GF-D8 (cell line): Measurements from ENCODE around the gene ZFAND2B.
A peak's percentile ranks its signal among the peaks of the same experiment; 100 is the strongest.

Experiments used
- DNase-seq: peaks from one replicate; lab custom pipeline; 2025; lab: John Stamatoyannopoulos, UW

ZFAND2B gene

GRCh38 chr2:219220652-219221402, 14.2 kb downstream of the ZFAND2B start:
- no peak for DNase-seq

GRCh38 chr2:219221957-219222518, 15.5 kb downstream of the ZFAND2B start:
- DNase-seq: no peak

GRCh38 chr2:219223831-219224610, 17.4 kb downstream of the ZFAND2B start:
- DNase-seq: no peak

- peak; percentile 84 for DNase-seq
Measured at GRCh38 chr2:219225350-219225749, 18.8 kb downstream of the ZFAND2B start.

DNA sequence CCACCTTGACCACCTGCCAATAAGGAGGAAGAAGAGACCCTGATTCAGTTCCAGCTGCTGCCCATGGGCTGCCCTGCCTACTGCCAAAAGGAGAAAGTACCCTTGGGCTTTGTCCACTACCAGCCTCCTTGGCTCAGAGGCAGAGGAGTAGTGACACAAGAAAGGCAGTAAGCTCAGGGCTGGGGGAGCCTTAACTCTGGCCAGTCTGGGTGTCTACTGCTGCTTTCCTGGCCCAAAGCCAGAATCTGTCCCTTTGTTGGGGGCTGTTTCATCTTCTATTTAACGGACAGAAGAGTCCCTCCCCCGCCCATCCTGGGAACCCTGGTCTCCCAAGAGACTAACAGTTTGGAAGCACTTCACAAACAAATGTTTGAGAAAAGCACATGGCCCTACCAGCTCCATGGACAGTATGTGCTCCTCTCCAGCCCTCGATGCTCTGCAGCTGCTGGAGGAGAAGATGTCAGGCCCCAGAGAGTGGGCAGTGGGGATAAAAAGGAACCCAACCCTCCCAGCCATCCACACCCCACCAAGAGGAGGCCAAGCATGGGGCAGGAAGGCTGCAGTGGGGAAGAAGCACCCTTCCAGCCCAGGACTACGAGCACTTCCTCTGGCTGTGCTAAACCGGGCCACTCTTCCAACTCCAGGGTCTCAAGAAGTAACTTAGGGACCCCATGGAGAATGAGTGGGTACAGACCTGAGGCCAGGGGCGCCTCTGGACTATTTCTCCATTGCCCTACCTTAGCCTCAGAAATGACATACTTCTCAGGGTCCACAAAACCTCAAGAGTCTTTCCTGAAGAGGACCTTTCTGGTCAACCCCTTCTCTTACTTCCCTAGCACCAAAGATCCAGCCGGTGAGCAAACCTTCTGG, 21.7 kb downstream of the ZFAND2B start:
- no peak for DNase-seq

DNA sequence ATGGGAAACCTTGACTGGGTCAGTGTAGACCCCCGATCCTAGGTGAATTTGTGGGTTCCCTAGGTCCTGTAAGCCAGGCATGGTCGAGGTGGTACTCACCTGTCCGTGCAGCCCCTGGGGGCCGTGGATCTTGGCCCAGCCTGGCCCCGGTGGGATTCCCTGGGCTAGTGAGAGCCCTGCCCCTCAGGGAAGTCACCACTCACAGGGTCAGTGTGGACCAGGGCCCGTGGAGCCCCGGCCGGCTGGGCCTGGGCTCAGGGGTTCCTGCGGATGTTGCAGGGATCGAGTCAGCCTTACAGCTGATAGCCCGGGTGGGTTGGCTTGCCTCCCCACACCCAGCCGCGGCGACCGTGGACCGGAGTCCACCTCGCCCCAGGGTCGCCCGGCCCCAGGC, 22.3 kb downstream of the ZFAND2B start:
- no peak for DNase-seq

DNA sequence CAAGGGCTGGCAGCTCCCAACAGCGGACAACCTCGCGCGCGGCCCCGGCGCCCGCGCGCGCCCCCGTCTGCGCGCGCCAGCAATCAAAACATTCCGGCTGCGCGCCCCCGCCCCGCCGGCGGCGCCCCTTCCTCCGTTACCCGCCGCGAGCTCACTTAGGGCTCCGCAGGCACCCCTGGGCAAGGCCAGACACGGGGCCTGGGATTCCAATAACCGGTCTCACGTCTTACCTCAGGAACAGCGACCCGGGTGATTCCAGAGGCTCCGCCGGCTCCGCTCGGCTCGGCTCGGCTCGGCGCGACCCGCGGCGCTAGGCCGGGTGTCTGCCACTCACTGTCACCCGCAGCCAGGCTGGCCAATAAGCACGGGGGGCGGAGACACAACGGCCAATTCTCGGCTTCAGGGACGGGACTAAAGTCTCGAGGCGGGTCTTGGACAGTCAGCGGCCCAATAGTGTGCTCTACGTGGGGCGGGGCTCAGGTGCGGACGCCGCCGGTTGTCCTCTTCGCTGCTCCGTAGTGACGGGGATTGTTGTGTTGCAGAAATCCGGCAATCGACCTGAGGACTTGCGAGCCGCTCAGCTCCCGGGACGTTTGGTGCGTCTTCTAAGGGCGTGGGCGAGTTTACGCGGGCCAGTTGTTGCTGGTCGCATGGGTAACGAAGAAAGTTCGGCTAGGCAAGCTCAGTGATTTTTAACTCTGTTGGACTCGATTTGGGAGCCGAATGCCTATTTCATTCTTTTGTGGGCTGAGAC, 22.9 kb downstream of the ZFAND2B start, which contains the start of the genes ANKZF1 and ATG9A:
TSS of gene ANKZF1 (plus strand) at position 502 of the 754 bp plus-strand sequence. CDS start 452 bp downstream, outside the sequence.
TSS of gene ATG9A (minus strand) at position 332 of the 754 bp plus-strand sequence. CDS start 1,612 bp downstream, outside the sequence.
- peak; percentile 98 for DNase-seq

- DNase-seq: no peak
Measured at GRCh38 chr2:219230059-219230540, 23.5 kb downstream of the ZFAND2B start.

- no peak for DNase-seq
Measured at GRCh38 chr2:219234331-219234730, 27.7 kb downstream of the ZFAND2B start.

DNA sequence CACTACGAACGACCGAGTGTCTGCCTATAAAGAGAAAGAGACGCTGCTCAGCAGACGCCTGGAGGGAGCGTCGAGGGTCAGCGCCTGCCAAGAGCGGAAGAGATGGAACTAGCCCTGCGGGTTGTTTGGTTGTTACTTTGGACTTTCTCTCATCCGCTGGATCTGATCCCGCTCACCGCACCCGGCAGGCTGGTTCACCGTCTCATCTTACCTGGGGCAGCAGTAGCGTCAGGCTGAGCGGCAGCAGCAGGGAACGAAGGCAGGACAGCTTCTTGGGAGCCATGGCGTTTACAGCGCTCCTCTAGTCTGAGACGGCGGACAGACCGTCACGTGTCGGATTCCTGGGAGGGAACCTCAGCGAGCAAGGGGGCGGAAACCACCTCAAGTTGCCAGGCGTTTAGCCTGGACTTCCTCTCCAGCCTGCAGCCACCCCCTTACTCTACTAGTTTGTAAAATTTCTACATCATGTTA, 36.7 kb downstream of the ZFAND2B start:
- no peak for DNase-seq

DNA sequence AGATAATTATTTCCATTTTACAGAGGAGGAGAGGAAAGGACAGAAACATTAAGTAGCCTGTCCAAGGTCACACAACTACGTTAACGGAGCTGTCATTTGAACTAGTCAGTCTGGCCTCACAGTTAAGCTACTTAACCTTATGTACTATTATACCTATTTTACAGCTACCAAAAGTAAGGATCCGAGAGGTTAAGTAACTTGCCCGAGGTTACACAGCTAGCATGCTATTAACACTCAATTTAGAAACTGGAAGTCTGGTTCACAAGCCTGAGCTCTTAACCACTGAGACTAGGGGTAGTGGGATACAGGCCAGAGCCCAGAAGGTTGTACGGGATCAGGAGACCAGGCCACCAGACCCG, 38.2 kb downstream of the ZFAND2B start:
- no peak for DNase-seq

DNA sequence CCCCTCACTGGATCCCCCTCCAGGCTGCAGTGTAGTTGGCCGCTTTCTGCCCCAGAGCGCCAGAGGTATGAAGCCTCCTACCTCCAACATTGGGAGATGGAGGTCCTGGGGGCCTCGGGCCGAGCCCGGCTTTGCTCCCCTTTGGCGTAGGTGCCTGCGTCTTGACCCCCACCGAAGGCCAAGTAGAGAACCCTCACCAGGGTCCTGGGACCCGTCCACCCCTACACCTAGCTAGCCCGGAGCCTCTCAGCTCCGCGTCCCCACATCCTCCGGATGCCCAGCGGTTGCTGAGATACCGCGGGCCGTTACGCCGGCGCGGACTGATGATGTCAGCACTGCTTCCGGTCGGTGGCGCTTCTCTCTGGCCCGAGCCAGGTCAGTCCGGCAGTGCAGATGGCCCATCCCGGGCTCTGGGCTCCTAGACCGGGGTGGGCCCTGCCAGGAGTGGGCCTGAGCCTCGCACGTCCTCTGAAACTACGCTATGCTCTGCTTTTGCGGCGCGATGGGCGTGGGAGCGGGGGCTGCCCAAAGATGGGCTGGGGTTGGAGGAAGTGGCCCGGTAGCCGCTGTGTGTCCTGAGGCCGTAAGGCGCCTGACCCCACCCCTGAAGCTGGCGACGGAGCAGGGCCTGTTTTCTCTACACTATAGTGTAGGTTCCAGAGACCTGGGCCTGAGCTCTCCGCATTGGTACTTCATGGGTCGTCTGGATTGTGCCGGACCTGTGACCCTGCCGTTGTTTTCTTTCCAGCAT, 38.7 kb downstream of the ZFAND2B start, which contains the start of the genes GLB1L and STK16:
TSS of gene GLB1L (minus strand) at position 297 of the 751 bp plus-strand sequence. CDS start 1,871 bp downstream, outside the sequence.
TSS of gene STK16 (plus strand) at position 332 of the 751 bp plus-strand sequence. CDS start 521 bp downstream, outside the sequence.
- DNase-seq: peak; percentile 30

DNA sequence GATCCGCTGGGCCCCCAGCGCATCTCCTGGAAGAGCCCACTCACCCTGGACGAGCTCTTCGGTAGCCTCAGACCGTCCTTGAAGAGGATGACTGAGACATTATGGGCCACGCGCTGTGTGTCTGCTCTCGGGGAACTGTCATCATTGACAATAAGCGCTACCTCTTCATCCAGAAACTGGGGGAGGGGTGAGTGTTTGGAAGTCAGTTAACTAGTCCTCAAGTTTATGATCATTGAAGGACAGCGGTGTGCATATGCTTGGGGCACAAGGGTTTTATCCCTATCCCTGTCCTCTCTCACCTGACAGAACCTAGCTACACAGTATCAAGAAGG, 39.3 kb downstream of the ZFAND2B start:
- DNase-seq: no peak

DNA sequence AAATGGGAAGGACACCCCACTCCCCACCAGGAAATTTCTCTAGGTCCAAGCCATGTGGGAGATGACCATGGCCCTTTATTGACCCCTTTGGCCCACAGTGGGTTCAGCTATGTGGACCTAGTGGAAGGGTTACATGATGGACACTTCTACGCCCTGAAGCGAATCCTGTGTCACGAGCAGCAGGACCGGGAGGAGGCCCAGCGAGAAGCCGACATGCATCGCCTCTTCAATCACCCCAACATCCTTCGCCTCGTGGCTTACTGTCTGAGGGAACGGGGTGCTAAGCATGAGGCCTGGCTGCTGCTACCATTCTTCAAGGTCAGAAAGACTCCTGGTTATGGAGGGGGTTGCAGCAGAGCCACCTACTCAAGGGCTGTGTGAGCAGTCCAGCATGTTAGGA, 40.0 kb downstream of the ZFAND2B start:
- no peak for DNase-seq

GRCh38 chr2:219247678-219248642, 41.4 kb downstream of the ZFAND2B start:
- peak; percentile 67 for DNase-seq

DNA sequence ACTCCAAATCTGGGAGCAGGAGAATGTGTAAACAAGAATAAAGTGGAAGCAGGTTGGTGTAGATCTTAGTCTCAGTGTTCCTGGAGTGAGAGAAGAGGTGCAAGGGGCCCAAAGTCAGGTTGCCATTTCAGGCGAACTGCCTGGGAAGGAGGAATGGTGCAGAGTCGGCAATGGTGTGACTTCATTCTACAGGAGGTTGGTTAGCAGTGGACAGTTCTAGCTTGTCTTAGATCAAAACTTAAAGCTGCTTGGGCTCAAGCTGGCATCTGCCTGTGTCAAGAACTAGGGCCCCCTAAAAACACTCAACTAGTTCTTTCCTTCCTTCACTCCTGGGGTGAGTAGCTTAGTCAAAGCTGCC, 42.2 kb downstream of the ZFAND2B start:
- DNase-seq: no peak

DNA sequence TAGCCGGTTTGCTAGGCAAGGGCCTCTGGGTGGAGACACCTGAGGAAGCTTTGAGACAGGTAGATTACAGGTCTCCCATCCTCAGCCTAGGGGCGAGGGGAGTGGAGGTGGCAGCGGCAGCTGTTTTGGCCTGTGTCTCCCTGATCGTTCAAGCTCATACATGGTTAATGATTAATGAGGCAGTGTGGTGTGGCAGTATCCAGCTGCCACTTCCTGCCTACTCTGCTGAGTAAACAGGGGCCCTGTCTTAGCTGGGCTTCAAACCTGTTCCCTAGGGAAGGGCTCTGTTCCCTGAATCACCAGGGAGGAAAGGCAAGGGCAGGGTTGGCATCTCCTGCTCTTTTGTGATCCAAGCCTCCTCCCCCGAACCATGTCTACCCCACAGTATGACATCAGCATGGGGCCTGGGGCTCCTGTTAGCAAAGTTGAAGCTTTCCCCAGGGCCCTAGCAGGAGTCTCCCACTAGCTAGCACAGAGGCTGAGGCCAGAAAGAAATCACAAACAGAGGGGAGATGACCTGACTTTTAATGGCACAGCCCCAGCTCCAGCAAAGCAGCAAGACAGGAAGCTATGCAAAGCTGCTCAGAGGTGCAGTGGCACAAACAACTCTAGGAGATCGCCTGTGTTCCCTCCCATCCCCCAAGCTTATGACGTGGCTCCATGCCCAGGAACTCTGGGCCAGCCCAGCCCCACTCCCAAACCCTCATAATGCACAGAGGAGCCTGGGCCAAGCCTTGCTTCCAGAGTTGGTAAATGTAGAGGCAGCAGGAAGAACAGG, 42.8 kb downstream of the ZFAND2B start:
- peak; percentile 80 for DNase-seq
